ENCODE measurements around the gene FNIP1. TPM values are rescaled to one million over a fixed set of nuclear protein-coding genes. Genes with fewer than 3 reads are reported as not detected.

Gene FNIP1
- polyA plus RNA-seq, 1 donor from 2014 or later = 18.1 TPM

- TF ChIP-seq RAD21 (conservative IDR thresholded peaks at IDR 0.05) (no peak), REST (IDR thresholded peaks at IDR 0.05; ENCODE audit: borderline replicate concordance) (no peak), EZH2 (IDR thresholded peaks at IDR 0.05; ENCODE audit: borderline replicate concordance, insufficient read depth, low read length, poor library complexity, severe bottlenecking) (no peak), SMC3 (conservative IDR thresholded peaks at IDR 0.05; ENCODE audit: poor library complexity) (no peak), POLR2AphosphoS5 (IDR thresholded peaks at IDR 0.05) (no peak), TAF1 (IDR thresholded peaks at IDR 0.05; ENCODE audit: low read depth) (no peak), EP300 (conservative IDR thresholded peaks at IDR 0.05; ENCODE audit: poor library complexity, severe bottlenecking) (no peak), MXI1 (conservative IDR thresholded peaks at IDR 0.05; ENCODE audit: poor library complexity, severe bottlenecking) (no peak)
- TF ChIP-seq, protein P1, sequence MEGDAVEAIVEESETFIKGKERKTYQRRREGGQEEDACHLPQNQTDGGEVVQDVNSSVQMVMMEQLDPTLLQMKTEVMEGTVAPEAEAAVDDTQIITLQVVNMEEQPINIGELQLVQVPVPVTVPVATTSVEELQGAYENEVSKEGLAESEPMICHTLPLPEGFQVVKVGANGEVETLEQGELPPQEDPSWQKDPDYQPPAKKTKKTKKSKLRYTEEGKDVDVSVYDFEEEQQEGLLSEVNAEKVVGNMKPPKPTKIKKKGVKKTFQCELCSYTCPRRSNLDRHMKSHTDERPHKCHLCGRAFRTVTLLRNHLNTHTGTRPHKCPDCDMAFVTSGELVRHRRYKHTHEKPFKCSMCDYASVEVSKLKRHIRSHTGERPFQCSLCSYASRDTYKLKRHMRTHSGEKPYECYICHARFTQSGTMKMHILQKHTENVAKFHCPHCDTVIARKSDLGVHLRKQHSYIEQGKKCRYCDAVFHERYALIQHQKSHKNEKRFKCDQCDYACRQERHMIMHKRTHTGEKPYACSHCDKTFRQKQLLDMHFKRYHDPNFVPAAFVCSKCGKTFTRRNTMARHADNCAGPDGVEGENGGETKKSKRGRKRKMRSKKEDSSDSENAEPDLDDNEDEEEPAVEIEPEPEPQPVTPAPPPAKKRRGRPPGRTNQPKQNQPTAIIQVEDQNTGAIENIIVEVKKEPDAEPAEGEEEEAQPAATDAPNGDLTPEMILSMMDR (IDR thresholded peaks at IDR 0.05; ENCODE audit: poor library complexity, severe bottlenecking) = no peak
- H3K9me3 ChIP-seq (ENCODE audit: low read length) = no peaks in the 10 kb centered on the region
- H3K4me3 ChIP-seq (ENCODE audit: low read length) = no peak overlapping the region
- no peaks in the 10 kb centered on the region for H3F3A ChIP-seq (ENCODE audit: insufficient read depth, low read length, poor library complexity, severe bottlenecking)
- no peak overlapping the region for H3K27ac ChIP-seq (ENCODE audit: low read length)
- H3K27me3 ChIP-seq (ENCODE audit: insufficient read depth, low read depth, low read length) = no peaks in the 10 kb centered on the region
- H3K9me2 ChIP-seq (ENCODE audit: insufficient read depth, low read length) = no peaks in the 10 kb centered on the region
- H4K20me1 ChIP-seq (ENCODE audit: insufficient read depth) = no peaks in the 10 kb centered on the region
- H2AFZ ChIP-seq (ENCODE audit: low read depth, low read length) = no peak overlapping the region
- H3K4me2 ChIP-seq (ENCODE audit: low read length) = no peak overlapping the region
- no peaks in the 10 kb centered on the region for H3K79me2 ChIP-seq (replicated peaks; ENCODE audit: insufficient read depth, low read length)
- peaks cover 6% of the 10 kb centered on the region for H3K36me3 ChIP-seq (ENCODE audit: insufficient read depth, low read length)
- no peak overlapping the region for H3K9ac ChIP-seq (ENCODE audit: low read length)
Measured at GRCh38 chr5:131677115-131677514, 119.7 kb downstream of the FNIP1 start.

DNA sequence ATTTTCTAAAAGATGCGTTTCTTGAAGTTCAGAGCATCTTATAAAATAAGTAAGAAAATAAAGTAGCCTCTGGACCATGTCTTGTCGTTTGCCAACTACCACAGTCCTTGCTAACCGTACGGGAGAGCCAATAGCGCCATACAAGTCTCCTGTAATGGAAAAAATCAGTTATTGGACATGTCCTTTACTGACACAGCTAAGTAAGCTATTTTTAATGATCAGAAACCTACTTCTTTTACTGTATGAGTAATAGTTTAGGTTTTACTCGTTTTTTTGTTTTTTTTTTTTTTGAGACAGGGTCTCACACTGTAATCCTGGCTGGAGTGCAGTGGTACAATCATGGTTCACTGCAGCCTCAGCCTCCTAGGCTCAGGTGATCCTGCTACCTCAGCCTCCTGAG is 124.0 kb downstream of the FNIP1 start:
- Histone ChIP-seq H3K9me2 (ENCODE audit: insufficient read depth, low read length) (no peaks in the 10 kb centered on the region), H3K9ac (ENCODE audit: low read length) (no peak overlapping the region), H3K79me2 (replicated peaks; ENCODE audit: insufficient read depth, low read length) (no peaks in the 10 kb centered on the region), H3K36me3 (ENCODE audit: insufficient read depth, low read length) (peaks cover 9% of the 10 kb centered on the region), H3K4me2 (ENCODE audit: low read length) (no peak overlapping the region), H3K9me3 (ENCODE audit: low read length) (no peaks in the 10 kb centered on the region), H4K20me1 (ENCODE audit: insufficient read depth) (no peaks in the 10 kb centered on the region), H3K27me3 (ENCODE audit: insufficient read depth, low read depth, low read length) (no peaks in the 10 kb centered on the region), H3K4me3 (ENCODE audit: low read length) (no peak overlapping the region), H3F3A (ENCODE audit: insufficient read depth, low read length, poor library complexity, severe bottlenecking) (no peaks in the 10 kb centered on the region), H3K27ac (ENCODE audit: low read length) (no peak overlapping the region), H2AFZ (ENCODE audit: low read depth, low read length) (no peak overlapping the region)
- TF ChIP-seq TAF1 (IDR thresholded peaks at IDR 0.05; ENCODE audit: low read depth) (no peak), EP300 (conservative IDR thresholded peaks at IDR 0.05; ENCODE audit: poor library complexity, severe bottlenecking) (no peak), POLR2AphosphoS5 (IDR thresholded peaks at IDR 0.05) (no peak), SMC3 (conservative IDR thresholded peaks at IDR 0.05; ENCODE audit: poor library complexity) (no peak), REST (IDR thresholded peaks at IDR 0.05; ENCODE audit: borderline replicate concordance) (no peak), EZH2 (IDR thresholded peaks at IDR 0.05; ENCODE audit: borderline replicate concordance, insufficient read depth, low read length, poor library complexity, severe bottlenecking) (no peak), MXI1 (conservative IDR thresholded peaks at IDR 0.05; ENCODE audit: poor library complexity, severe bottlenecking) (no peak), RAD21 (conservative IDR thresholded peaks at IDR 0.05) (no peak)
- TF ChIP-seq, protein P1 (IDR thresholded peaks at IDR 0.05; ENCODE audit: poor library complexity, severe bottlenecking) = no peak

Measured in neural cell (in vitro differentiated cells).